GM23338 (cell line): Measurements from ENCODE around the gene ATP5F1B. TPM values are rescaled to one million over a fixed set of nuclear protein-coding genes. Genes with fewer than 3 reads are reported as not detected.

Experiments used
- ATAC-seq: fragments of 200-7000 bp; cut with Tn5 transposase; 3 replicates; pipeline ENCODE4 v1.9.1; 2020
- DNase-seq: peaks from one replicate; pipeline ENCODE4 v3.0.0-alpha.2; 2015; ENCODE audit warnings: low spot score
- H2AFZ ChIP-seq: fragments of 200-600 bp; sonication (generic); 2 replicates; pipeline ENCODE4 v1.8.0; 2016; ENCODE audit warnings: antibody characterized with exemption, mild to moderate bottlenecking, moderate library complexity
- H3F3A ChIP-seq: fragments of 200-600 bp; sonication (generic); replicated peaks from 2 replicates; pipeline ENCODE4 v1.8.0; 2017; ENCODE audit warnings: antibody characterized with exemption, mixed run types, low read depth
- H3K27ac ChIP-seq: fragments of 200-600 bp; sonication (generic); 2 replicates; pipeline ENCODE4 v1.6.1; 2016; ENCODE audit warnings: low read depth
- H3K27me3 ChIP-seq: fragments of 200-600 bp; sonication (generic); 2 replicates; pipeline ENCODE4 v1.8.0; 2016; ENCODE audit warnings: mild to moderate bottlenecking, mixed run types, moderate library complexity; ENCODE audit not compliant: insufficient read depth
- H3K36me3 ChIP-seq: fragments of 200-600 bp; sonication (generic); 2 replicates; pipeline ENCODE4 v1.8.0; 2016; ENCODE audit warnings: mild to moderate bottlenecking; ENCODE audit not compliant: insufficient read depth
- H3K4me1 ChIP-seq: fragments of 200-600 bp; sonication (generic); 2 replicates; pipeline ENCODE4 v1.8.0; 2016; ENCODE audit warnings: mild to moderate bottlenecking, moderate library complexity; ENCODE audit not compliant: insufficient read depth
- H3K4me2 ChIP-seq: fragments of 200-600 bp; sonication (generic); 2 replicates; pipeline ENCODE4 v1.7.1; 2017; ENCODE audit warnings: mixed run types
- H3K4me3 ChIP-seq: fragments of 200-600 bp; sonication (generic); 2 replicates; pipeline ENCODE4 v1.6.1; 2016; ENCODE audit warnings: mixed run types
- H3K79me2 ChIP-seq: fragments of 200-600 bp; sonication (generic); replicated peaks from 2 replicates; pipeline ENCODE4 v1.8.0; 2017; ENCODE audit warnings: mild to moderate bottlenecking; ENCODE audit not compliant: insufficient read depth
- H3K9me2 ChIP-seq: fragments of 200-600 bp; sonication (generic); 2 replicates; pipeline ENCODE4 v1.8.0; 2017; ENCODE audit not compliant: insufficient read depth
- H4K20me1 ChIP-seq: fragments of 200-600 bp; sonication (generic); replicated peaks from 2 replicates; pipeline ENCODE4 v1.8.0; 2017; ENCODE audit warnings: mild to moderate bottlenecking; ENCODE audit not compliant: insufficient read depth
- H3K27ac Mint-ChIP-seq: 2 replicates; pipeline ENCODE4 v1.8.0; 2020; ENCODE audit warnings: inconsistent platforms, mild to moderate bottlenecking, moderate library complexity, mixed read lengths
- H3K27me3 Mint-ChIP-seq: 3 replicates; pipeline ENCODE4 v1.8.0; 2022; ENCODE audit warnings: low read depth, mild to moderate bottlenecking, moderate library complexity, mixed read lengths, inconsistent platforms; ENCODE audit not compliant: insufficient read depth, poor library complexity
- H3K36me3 Mint-ChIP-seq: 3 replicates; pipeline ENCODE4 v1.8.0; 2021; ENCODE audit warnings: low read depth, mild to moderate bottlenecking, inconsistent platforms, moderate library complexity, mixed read lengths
- H3K4me1 Mint-ChIP-seq: 3 replicates; pipeline ENCODE4 v1.8.0; 2020; ENCODE audit warnings: mild to moderate bottlenecking, inconsistent platforms, mixed read lengths
- H3K4me3 Mint-ChIP-seq: 3 replicates; pipeline ENCODE4 v1.8.0; 2021; ENCODE audit warnings: moderate library complexity, mild to moderate bottlenecking, inconsistent platforms, mixed read lengths
- H3K9me3 Mint-ChIP-seq: 3 replicates; pipeline ENCODE4 v1.8.0; 2020; ENCODE audit warnings: moderate library complexity, mild to moderate bottlenecking, inconsistent platforms, mixed read lengths
- CREB1 ChIP-seq: fragments of 250-450 bp; sonication (Bioruptor Pico); IDR thresholded peaks from 2 replicates; pipeline ENCODE4 v1.5.0; 2020; ENCODE audit warnings: low read depth, mild to moderate bottlenecking, moderate library complexity
- EZH2 ChIP-seq: fragments of 200-600 bp; sonication (generic); IDR thresholded peaks from one replicate; pipeline ENCODE4 v1.8.0; 2017; ENCODE audit warnings: antibody characterized with exemption, mild to moderate bottlenecking, low read depth; ENCODE audit not compliant: unreplicated experiment
- EZH2phosphoT487 ChIP-seq: fragments of 200-600 bp; sonication (generic); IDR thresholded peaks from one replicate; pipeline ENCODE4 v1.8.1; 2018; ENCODE audit warnings: antibody characterized with exemption; ENCODE audit not compliant: unreplicated experiment
- JUNB ChIP-seq: IDR thresholded peaks from one replicate; pipeline ENCODE4 v1.6.1; 2016; ENCODE audit warnings: antibody characterized with exemption; ENCODE audit not compliant: unreplicated experiment
- NANOG ChIP-seq: IDR thresholded peaks from 2 replicates; pipeline ENCODE4 v1.6.1; 2016; ENCODE audit warnings: antibody characterized with exemption, borderline replicate concordance
- POLR2AphosphoS5 ChIP-seq: IDR thresholded peaks from 2 replicates; pipeline ENCODE4 v1.6.1; 2016; ENCODE audit warnings: antibody characterized with exemption, low read depth
- STAT1 ChIP-seq: IDR thresholded peaks from one replicate; pipeline ENCODE4 v1.6.1; 2016; ENCODE audit warnings: antibody characterized with exemption; ENCODE audit not compliant: unreplicated experiment
- ZNF114 ChIP-seq: fragments of 250-450 bp; sonication (Bioruptor Pico); IDR thresholded peaks from 2 replicates; pipeline ENCODE4 v1.5.0; 2020; ENCODE audit warnings: mild to moderate bottlenecking, moderate library complexity
- ZNF331 ChIP-seq: fragments of 250-450 bp; sonication (Bioruptor Pico); IDR thresholded peaks from 2 replicates; pipeline ENCODE4 v1.5.0; 2020; ENCODE audit warnings: low read depth, mild to moderate bottlenecking, moderate library complexity
- polyA plus RNA-seq: library from polyadenylated mRNA; unstranded; fragments of >200 nt; fragmentation: Nextera tagmentation; extraction: Ambion mirVana; gene quantifications from 2 replicates; pipeline ENCODE4 v1.2.1, GENCODE V29; 2016
- total RNA-seq: library from RNA; depleted of rRNA; stranded (reverse); fragments of >200 nt; shearing (Covaris generic); gene quantifications from 2 replicates; pipeline ENCODE4 v1.2.3, GENCODE V29; 2014
- TF ChIP-seq, protein P1 (sequence below): IDR thresholded peaks from one replicate; pipeline ENCODE4 v1.6.1; 2018; ENCODE audit warnings: antibody characterized with exemption; ENCODE audit not compliant: unreplicated experiment
- TF ChIP-seq, protein P2 (sequence below), 2 experiments: fragments of 200-600 bp in 1 of 2; sonication (generic) in 1 of 2; conservative IDR thresholded peaks; 2 replicates each; pipeline versions ENCODE4 v1.5.1 to v1.6.1; 2016 to 2017; ENCODE audit warnings: antibody characterized with exemption in 2 of 2, low read depth in 2 of 2, mild to moderate bottlenecking in 2 of 2, moderate library complexity in 1 of 2

Gene ATP5F1B
- total and polyA plus RNA-seq, 2 experiments from 2014 or later, result 763 to 956 TPM

DNA sequence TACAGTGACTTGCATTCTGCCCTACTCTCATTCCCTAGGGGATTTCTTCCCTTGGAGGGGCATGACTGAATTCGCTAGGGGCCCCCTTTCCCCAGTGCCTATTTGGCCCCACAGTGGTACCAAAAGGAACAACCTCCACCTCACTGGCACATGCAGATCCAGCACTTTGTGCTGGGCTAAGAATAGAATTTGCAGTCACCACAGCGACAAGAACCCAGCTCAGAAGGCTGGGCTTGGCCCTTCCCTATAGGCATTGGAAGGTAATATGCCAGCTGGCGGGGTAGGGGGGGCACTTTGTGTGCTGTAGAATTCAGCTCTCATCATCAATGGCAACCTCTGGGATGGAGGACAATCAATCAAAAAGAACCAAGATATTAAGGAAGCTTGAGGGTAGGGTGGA, 29.5 kb downstream of the ATP5F1B start (continued):
- TF ChIP-seq, protein P1, sequence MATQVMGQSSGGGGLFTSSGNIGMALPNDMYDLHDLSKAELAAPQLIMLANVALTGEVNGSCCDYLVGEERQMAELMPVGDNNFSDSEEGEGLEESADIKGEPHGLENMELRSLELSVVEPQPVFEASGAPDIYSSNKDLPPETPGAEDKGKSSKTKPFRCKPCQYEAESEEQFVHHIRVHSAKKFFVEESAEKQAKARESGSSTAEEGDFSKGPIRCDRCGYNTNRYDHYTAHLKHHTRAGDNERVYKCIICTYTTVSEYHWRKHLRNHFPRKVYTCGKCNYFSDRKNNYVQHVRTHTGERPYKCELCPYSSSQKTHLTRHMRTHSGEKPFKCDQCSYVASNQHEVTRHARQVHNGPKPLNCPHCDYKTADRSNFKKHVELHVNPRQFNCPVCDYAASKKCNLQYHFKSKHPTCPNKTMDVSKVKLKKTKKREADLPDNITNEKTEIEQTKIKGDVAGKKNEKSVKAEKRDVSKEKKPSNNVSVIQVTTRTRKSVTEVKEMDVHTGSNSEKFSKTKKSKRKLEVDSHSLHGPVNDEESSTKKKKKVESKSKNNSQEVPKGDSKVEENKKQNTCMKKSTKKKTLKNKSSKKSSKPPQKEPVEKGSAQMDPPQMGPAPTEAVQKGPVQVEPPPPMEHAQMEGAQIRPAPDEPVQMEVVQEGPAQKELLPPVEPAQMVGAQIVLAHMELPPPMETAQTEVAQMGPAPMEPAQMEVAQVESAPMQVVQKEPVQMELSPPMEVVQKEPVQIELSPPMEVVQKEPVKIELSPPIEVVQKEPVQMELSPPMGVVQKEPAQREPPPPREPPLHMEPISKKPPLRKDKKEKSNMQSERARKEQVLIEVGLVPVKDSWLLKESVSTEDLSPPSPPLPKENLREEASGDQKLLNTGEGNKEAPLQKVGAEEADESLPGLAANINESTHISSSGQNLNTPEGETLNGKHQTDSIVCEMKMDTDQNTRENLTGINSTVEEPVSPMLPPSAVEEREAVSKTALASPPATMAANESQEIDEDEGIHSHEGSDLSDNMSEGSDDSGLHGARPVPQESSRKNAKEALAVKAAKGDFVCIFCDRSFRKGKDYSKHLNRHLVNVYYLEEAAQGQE, result no peak
- TF ChIP-seq CREB1 (CRISPR knock-in tag) (no peak), ZNF114 (CRISPR knock-in tag) (no peak), ZNF331 (CRISPR knock-in tag) (no peak), NANOG (no peak), EZH2phosphoT487 (no peak)
- TF ChIP-seq, protein P2, sequence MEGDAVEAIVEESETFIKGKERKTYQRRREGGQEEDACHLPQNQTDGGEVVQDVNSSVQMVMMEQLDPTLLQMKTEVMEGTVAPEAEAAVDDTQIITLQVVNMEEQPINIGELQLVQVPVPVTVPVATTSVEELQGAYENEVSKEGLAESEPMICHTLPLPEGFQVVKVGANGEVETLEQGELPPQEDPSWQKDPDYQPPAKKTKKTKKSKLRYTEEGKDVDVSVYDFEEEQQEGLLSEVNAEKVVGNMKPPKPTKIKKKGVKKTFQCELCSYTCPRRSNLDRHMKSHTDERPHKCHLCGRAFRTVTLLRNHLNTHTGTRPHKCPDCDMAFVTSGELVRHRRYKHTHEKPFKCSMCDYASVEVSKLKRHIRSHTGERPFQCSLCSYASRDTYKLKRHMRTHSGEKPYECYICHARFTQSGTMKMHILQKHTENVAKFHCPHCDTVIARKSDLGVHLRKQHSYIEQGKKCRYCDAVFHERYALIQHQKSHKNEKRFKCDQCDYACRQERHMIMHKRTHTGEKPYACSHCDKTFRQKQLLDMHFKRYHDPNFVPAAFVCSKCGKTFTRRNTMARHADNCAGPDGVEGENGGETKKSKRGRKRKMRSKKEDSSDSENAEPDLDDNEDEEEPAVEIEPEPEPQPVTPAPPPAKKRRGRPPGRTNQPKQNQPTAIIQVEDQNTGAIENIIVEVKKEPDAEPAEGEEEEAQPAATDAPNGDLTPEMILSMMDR (conservative IDR thresholded peaks at IDR 0.05; ENCODE audit: low read depth in 2 of 2), result no peak

DNA sequence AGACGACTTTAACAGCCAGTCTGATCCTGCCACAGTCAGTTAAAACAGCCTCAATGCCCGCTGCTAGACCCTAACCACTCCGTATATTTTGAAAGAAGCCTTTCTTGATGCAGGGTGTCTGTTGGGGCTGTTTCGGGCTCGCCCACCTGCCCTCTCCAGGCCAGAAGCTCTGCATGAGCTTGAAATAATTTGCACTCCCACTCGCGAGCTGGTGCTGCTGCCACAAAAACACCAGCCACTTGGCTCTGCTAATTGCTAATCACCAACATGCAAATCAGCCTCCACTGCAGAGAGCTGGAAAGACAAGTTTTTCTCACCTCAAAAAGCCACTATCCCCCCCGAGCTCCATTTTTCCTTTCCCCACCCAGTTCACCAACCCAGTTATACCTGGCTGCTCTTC, 31.2 kb downstream of the ATP5F1B start:
- no peaks in the 10 kb centered on the region for H3K9me2 ChIP-seq
- no peaks in the 10 kb centered on the region for H3K27me3 ChIP-seq
- H3K79me2 ChIP-seq, result peaks cover 36% of the 10 kb centered on the region
- H3K4me1 ChIP-seq, result no peaks in the 10 kb centered on the region
- Mint-ChIP-seq H3K27ac (0 out of 2 replicates have a peak overlapping the region, but pooled peaks have one; percentile 19), H3K9me3 (no peaks in the 10 kb centered on the region), H3K27me3 (peaks cover 2% of the 10 kb centered on the region), H3K36me3 (peaks cover 73% of the 10 kb centered on the region), H3K4me1 (no peaks in the 10 kb centered on the region), H3K4me3 (no peak overlapping the region)
- no peak overlapping the region for H3K27ac ChIP-seq
- no peak overlapping the region for H3K4me3 ChIP-seq
- ATAC-seq (no peak), DNase-seq (no peak)
- peaks cover 59% of the 10 kb centered on the region for H3K36me3 ChIP-seq
- no peak overlapping the region for H3K4me2 ChIP-seq
- H2AFZ ChIP-seq, result no peak overlapping the region
- H4K20me1 ChIP-seq, result peaks cover 29% of the 10 kb centered on the region
- peaks cover 6% of the 10 kb centered on the region for H3F3A ChIP-seq
- TF ChIP-seq JUNB (no peak), CREB1 (CRISPR knock-in tag) (no peak), EZH2 (no peak), ZNF331 (CRISPR knock-in tag) (no peak), POLR2AphosphoS5 (no peak), STAT1 (no peak), NANOG (no peak)
- TF ChIP-seq, protein P1, result no peak
